Activated CD4-positive, alpha-beta T cell treated with anti-CD3 and anti-CD28 coated beads, Interleukin-2, amount 10 ng/mL, durations not matched to agents 7 days and 5 days (primary cell): ENCODE measurements around the gene POR. TPM values are rescaled to one million over a fixed set of nuclear protein-coding genes. Genes with fewer than 3 reads are reported as not detected.
"Not testable (repeated sequence)": the region's sequence is repeated elsewhere in the genome, so short reads cannot be mapped to it uniquely, and the experiment has no call there.

Experiments
- CTCF ChIA-PET: fragments of 350-600 bp; sonication (Branson Sonifier 250); formaldehyde crosslinking; loops from one replicate; lab custom pipeline; 2021; ENCODE audit warnings: antibody characterized with exemption; lab: Charles Lee
- POLR2A ChIA-PET: fragments of 350-600 bp; sonication (Branson Sonifier 250); formaldehyde crosslinking; loops from one replicate; lab custom pipeline; 2021; ENCODE audit warnings: antibody characterized with exemption; lab: Charles Lee
- DNase-seq: peaks from one replicate; pipeline ENCODE4 v3.0.0-alpha.2; 2020
- H3K27ac Mint-ChIP-seq: one replicate; pipeline ENCODE4 v1.8.0; 2021; ENCODE audit warnings: mild to moderate bottlenecking, moderate library complexity, mixed read lengths
- H3K27me3 Mint-ChIP-seq: one replicate; pipeline ENCODE4 v1.8.0; 2021; ENCODE audit warnings: mixed read lengths
- H3K36me3 Mint-ChIP-seq: one replicate; pipeline ENCODE4 v1.8.0; 2021; ENCODE audit warnings: low read depth, mixed read lengths
- H3K4me1 Mint-ChIP-seq: one replicate; pipeline ENCODE4 v1.8.0; 2021; ENCODE audit warnings: mixed read lengths
- H3K4me3 Mint-ChIP-seq: one replicate; pipeline ENCODE4 v1.8.0; 2021; ENCODE audit warnings: mild to moderate bottlenecking, moderate library complexity, mixed read lengths
- H3K9me3 Mint-ChIP-seq: one replicate; pipeline ENCODE4 v1.8.0; 2021; ENCODE audit warnings: mixed read lengths
- total RNA-seq, 2 experiments: library from RNA; stranded (reverse); gene quantifications; one replicate each; pipeline ENCODE4 v1.2.3, GENCODE V29; 2021

The POR gene
- total RNA-seq, 2 experiments from 2014 or later, result 29.9 to 37.1 TPM

- not testable (repeated sequence) for DNase-seq, H3K4me3 Mint-ChIP-seq, H3K9me3 Mint-ChIP-seq, H3K27ac Mint-ChIP-seq, H3K27me3 Mint-ChIP-seq, H3K36me3 Mint-ChIP-seq
- POLR2A ChIA-PET, result interaction anchor here (0.7 kb wide), 1 partner anchor 14 kb away, joined by 3 read pairs; no protein-coding TSS in a partner anchor
- CTCF ChIA-PET, result interaction anchor here (0.6 kb wide), 1 partner anchor 9 kb away, joined by 3 read pairs; no protein-coding TSS in a partner anchor
- H3K4me1 Mint-ChIP-seq, result peaks cover 15% of the 10 kb centered on the region
Measured at GRCh38 chr7:75911186-75911585, 3.8 kb upstream of the POR start.

GRCh38 chr7:75913437-75913836, 1.5 kb upstream of the POR start:
- POLR2A ChIA-PET, result no interaction called here
- Mint-ChIP-seq H3K4me3 (no peak overlapping the region), H3K9me3 (no peaks in the 10 kb centered on the region), H3K27me3 (peaks cover 3% of the 10 kb centered on the region), H3K36me3 (no peaks in the 10 kb centered on the region), H3K4me1 (peaks cover 19% of the 10 kb centered on the region), H3K27ac (no peak overlapping the region)
- CTCF ChIA-PET, result interaction anchor here (1.0 kb wide), 1 partner anchor 134 kb away, joined by 3 read pairs; the partner anchor contains the start of genes MDH2 and STYXL1
- DNase-seq, result no peak

DNA sequence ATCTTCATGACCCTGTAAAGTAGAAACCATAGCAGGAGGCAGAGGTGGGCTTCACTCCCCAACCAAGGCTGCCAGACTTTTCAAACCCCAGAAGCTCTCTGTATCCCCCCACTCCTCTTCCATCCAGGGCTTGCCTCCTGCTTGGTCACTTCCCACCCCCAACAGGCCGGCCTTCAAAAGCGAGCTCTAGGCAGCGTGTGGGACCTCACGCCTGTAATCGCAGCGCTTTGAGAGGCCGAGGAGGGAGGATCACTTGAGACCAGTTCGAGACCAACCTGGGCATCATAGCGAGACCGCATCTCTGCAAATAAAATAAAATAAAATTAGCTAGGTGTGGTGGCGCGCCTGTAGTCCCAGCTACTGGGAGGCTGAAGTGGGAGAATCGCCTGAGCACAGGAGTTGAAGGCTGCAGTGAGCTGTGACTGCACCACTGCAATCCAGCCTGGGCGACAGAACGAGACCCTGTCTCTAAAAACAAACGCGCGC, 743 bp upstream of the POR start:
- peaks cover 23% of the 10 kb centered on the region for H3K4me1 Mint-ChIP-seq

DNA sequence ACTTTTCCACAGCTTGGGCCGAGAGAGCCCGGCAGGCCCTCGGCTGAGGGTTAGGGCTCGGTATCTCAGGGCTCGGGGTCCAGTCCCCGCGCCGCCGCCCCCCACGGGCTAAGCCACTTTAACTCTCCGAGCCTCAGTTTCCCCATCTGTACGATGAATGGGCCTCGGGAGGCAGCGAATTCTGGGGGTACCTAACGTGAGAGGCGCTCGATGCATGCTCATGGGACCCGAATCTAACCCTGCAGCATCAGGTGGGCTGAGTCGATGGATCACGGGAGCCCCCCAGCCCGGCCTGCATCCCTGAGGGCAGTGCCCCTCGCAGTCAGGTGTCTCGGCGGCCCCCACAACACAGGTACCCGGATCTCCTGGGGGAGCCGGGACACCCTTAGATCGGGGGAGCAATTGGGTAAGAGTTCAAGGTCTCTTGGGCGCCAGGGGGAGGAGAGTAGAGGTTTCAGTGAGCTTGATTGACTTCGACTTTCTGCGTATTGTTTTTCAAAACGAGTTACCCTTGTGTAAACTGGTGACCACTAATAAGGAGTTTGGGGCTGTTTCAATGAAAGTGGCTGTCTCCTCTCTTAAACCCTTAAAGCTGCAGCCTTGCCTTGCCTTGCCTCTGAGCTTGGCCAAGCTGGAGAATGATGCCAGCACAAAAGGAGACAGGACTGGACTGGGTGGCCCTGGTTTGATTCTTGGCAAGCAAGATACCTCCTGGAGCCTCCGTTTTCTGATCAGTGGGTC, 631 bp downstream of the POR start:
- no peaks in the 10 kb centered on the region for H3K36me3 Mint-ChIP-seq
- POLR2A ChIA-PET, result interaction anchor here (0.6 kb wide), 1 partner anchor 13 kb away, joined by 3 read pairs; no protein-coding TSS in a partner anchor
- CTCF ChIA-PET, result interaction anchor here (0.5 to 1.0 kb wide), 4 partner anchors 9 to 132 kb away, joined by 3 to 4 read pairs (median 3); no protein-coding TSS in a partner anchor
- peaks cover 3% of the 10 kb centered on the region for H3K27me3 Mint-ChIP-seq
- no peaks in the 10 kb centered on the region for H3K9me3 Mint-ChIP-seq
- H3K4me1 Mint-ChIP-seq, result peaks cover 30% of the 10 kb centered on the region
- peak overlapping the region; percentile 79 for H3K4me3 Mint-ChIP-seq
- peak overlapping the region; percentile 82 for H3K27ac Mint-ChIP-seq
- peak; percentile 32 for DNase-seq

More for the DNA sequence above, 743 bp upstream of the POR start:
- no peak for DNase-seq
- CTCF ChIA-PET, result interaction anchor here (0.6 to 1.0 kb wide), 4 partner anchors 7 to 138 kb away, joined by 3 read pairs; partner anchors contain the start of genes MDH2 and STYXL1
- Mint-ChIP-seq H3K4me3 (peak overlapping the region; percentile 79), H3K27me3 (peaks cover 3% of the 10 kb centered on the region), H3K27ac (peak overlapping the region; percentile 91), H3K36me3 (no peaks in the 10 kb centered on the region), H3K9me3 (no peaks in the 10 kb centered on the region)
- POLR2A ChIA-PET, result interaction anchor here (0.6 kb wide), 1 partner anchor 13 kb away, joined by 3 read pairs; no protein-coding TSS in a partner anchor

- DNase-seq, result no peak
- ChIA-PET POLR2A (no interaction called here), CTCF (interaction anchor here (0.5 to 1.3 kb wide), 5 partner anchors 9 to 132 kb away, joined by 3 to 4 read pairs (median 3); no protein-coding TSS in a partner anchor)
- Mint-ChIP-seq H3K27me3 (no peaks in the 10 kb centered on the region), H3K9me3 (no peaks in the 10 kb centered on the region), H3K27ac (no peak overlapping the region), H3K36me3 (no peaks in the 10 kb centered on the region), H3K4me3 (peak overlapping the region; percentile 79), H3K4me1 (peaks cover 32% of the 10 kb centered on the region)
Measured at GRCh38 chr7:75916259-75916658, 1.3 kb downstream of the POR start.

DNA sequence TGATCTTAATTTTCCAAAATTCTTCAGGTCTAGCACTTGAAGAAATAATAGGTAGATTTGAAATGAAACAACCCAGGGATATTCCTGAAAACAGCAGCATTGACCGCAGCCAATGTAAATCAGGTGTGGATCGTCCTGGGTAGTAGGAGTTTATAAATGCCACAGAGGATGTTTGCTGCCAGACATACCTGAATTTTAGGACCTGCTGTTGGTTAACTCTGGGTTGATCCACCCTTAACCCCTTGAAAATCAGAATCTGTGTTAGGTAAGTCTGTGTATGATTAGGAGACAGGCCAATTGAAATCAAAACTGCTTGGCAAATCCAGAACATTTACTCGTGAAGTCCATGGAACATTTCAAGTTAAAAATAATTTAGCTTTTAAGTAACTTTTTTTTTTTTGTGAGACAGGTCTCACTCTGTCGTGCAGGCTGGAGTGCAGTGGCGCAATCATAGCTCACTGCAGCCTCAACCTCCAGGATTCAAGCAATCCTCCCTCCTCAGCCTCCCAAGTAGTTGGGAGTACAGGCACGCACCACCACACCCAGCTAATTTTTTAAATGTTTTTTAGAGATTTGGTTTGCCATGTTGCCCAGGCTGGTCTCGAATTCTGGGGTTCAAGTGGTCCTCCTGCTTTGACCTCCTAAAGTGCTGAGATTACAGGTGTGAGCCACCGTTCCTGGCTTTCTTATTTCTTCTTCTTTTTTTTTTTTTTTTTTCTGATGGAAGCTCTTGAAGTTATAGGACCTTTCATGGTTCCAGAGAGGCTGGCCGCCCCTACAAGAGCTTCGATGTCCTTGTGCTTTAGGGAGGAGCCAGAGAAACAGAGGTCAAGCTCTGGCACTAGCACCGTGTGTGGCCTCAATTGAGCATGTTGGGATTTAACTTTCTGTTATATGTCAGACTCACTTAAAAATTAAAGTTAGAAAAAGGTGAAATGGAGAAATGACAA, 2.0 kb downstream of the POR start:
- ChIA-PET CTCF (interaction anchor here (0.6 to 1.3 kb wide), 2 partner anchors 19 to 30 kb away, joined by 3 to 4 read pairs; no protein-coding TSS in a partner anchor), POLR2A (no interaction called here)
- Mint-ChIP-seq H3K36me3 (no peaks in the 10 kb centered on the region), H3K4me1 (peaks cover 34% of the 10 kb centered on the region), H3K27ac (no peak overlapping the region), H3K27me3 (no peaks in the 10 kb centered on the region), H3K9me3 (no peaks in the 10 kb centered on the region), H3K4me3 (no peak overlapping the region)
- DNase-seq, result no peak

- no peak overlapping the region for H3K27ac Mint-ChIP-seq
- CTCF ChIA-PET, result no interaction called here
- no peak for DNase-seq
- H3K9me3 Mint-ChIP-seq, result no peaks in the 10 kb centered on the region
- H3K27me3 Mint-ChIP-seq, result no peaks in the 10 kb centered on the region
- H3K36me3 Mint-ChIP-seq, result no peaks in the 10 kb centered on the region
- H3K4me1 Mint-ChIP-seq, result peaks cover 31% of the 10 kb centered on the region
- no peak overlapping the region for H3K4me3 Mint-ChIP-seq
- POLR2A ChIA-PET, result no interaction called here
Measured at GRCh38 chr7:75920431-75921161, 5.6 kb downstream of the POR start.

DNA sequence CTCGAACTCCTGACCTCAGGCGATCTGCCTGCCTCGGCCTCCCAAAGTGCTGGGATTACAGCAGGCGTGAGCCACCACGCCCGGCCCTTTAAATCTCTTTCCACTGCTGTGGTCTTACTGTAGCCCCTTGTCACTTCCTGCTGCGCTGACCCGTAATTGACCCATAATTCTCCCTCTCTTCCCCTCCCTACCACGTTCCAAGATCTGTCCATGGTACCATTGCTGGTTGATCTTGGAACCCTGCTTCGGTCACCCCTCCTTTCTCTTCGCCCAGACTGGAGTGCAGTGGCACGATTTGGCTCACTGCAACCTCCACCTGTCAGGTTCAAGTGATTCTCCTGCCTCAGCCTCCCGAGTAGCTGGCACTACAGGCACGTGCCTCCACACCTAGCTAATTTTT, 6.5 kb downstream of the POR start:
- no peak overlapping the region for H3K27ac Mint-ChIP-seq
- peaks cover 22% of the 10 kb centered on the region for H3K4me1 Mint-ChIP-seq
- no peaks in the 10 kb centered on the region for H3K27me3 Mint-ChIP-seq
- CTCF ChIA-PET, result no interaction called here
- POLR2A ChIA-PET, result no interaction called here
- H3K4me3 Mint-ChIP-seq, result no peak overlapping the region
- DNase-seq, result no peak
- no peaks in the 10 kb centered on the region for H3K9me3 Mint-ChIP-seq
- H3K36me3 Mint-ChIP-seq, result no peaks in the 10 kb centered on the region

DNA sequence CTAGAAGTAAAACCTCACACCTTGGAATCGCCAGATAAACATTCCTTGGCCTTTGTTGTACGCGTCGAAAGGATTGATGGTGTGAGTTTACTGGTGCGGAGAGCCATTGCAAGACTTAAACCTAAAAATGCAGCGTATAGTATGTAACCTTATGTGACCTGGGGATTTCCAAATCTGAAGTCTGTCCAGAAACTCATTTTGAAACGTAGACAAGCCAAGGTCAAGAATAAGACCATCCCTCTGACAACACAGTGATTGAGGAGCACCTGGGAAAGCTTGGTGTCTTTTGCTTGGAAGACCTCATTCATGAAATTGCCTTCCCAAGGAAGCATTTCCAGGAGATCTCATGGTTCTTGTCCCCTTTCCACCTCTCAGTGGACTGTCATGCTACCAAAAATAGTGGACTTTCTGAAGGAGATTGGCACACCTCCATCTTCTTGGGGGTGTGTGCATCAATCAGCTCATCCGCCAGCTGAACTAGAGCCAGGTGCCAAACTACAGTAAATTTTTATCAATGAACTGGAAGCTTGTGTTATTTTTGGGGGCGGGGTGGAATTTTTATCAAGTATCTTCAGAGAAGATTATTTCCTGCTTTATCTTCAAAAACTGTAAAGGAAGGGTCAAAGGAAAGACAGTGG, 8.1 kb downstream of the POR start:
- no peak for DNase-seq
- Mint-ChIP-seq H3K4me3 (no peak overlapping the region), H3K4me1 (peaks cover 20% of the 10 kb centered on the region), H3K9me3 (no peaks in the 10 kb centered on the region), H3K36me3 (no peaks in the 10 kb centered on the region), H3K27me3 (no peaks in the 10 kb centered on the region), H3K27ac (no peak overlapping the region)
- POLR2A ChIA-PET, result no interaction called here
- CTCF ChIA-PET, result interaction anchor here (0.7 kb wide), 2 partner anchors 9 to 159 kb away, joined by 3 to 5 read pairs; no protein-coding TSS in a partner anchor

DNA sequence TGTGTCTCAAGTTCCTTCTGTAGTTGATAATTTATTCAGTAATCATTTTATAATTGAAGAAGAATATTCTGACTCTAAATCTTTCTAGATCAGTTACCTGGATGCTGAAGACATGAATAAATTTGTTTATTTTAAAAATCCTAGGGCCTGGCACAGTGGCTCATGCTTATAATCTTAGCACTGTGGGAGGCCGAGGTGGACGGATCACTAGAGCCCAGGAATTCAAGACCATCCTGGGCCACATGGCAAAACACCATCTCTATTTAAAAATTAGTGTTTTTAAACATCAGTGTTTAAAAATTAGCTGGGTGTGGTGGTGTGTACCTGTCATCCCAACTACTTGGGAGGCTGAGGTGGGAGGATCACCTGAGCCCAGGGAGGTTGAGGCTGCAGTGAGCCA, 9.3 kb downstream of the POR start:
- ChIA-PET POLR2A (no interaction called here), CTCF (interaction anchor here (0.9 to 1.1 kb wide), 2 partner anchors 9 to 23 kb away, joined by 3 to 4 read pairs; no protein-coding TSS in a partner anchor)
- H3K4me1 Mint-ChIP-seq, result peaks cover 26% of the 10 kb centered on the region

GRCh38 chr7:75924889-75925288, 9.9 kb downstream of the POR start:
- DNase-seq, result no peak
- H3K27ac Mint-ChIP-seq, result peak overlapping the region; percentile 46
- H3K9me3 Mint-ChIP-seq, result no peaks in the 10 kb centered on the region
- POLR2A ChIA-PET, result no interaction called here
- H3K27me3 Mint-ChIP-seq, result no peaks in the 10 kb centered on the region
- H3K36me3 Mint-ChIP-seq, result no peaks in the 10 kb centered on the region
- CTCF ChIA-PET, result interaction anchor here (0.9 to 1.1 kb wide), 2 partner anchors 9 to 23 kb away, joined by 3 to 4 read pairs; no protein-coding TSS in a partner anchor
- peaks cover 27% of the 10 kb centered on the region for H3K4me1 Mint-ChIP-seq
- H3K4me3 Mint-ChIP-seq, result no peak overlapping the region

More for the DNA sequence above, 9.3 kb downstream of the POR start:
- Mint-ChIP-seq H3K9me3 (no peaks in the 10 kb centered on the region), H3K4me3 (no peak overlapping the region), H3K36me3 (no peaks in the 10 kb centered on the region), H3K27me3 (no peaks in the 10 kb centered on the region), H3K27ac (no peak overlapping the region)
- no peak for DNase-seq
